Measurements from ENCODE around the gene CLDN16. TPM values are rescaled to one million over a fixed set of nuclear protein-coding genes. Genes with fewer than 3 reads are reported as not detected.

The CLDN16 gene
- total RNA-seq, 5 donors from 2014 or later (not counting 1 experiment from before 2014, with no cell fraction given): not detected

GRCh38 chr3:190429681-190430080, 41.7 kb downstream of the CLDN16 start:
- no peaks in the 10 kb centered on the region for H3K36me3 Mint-ChIP-seq
- no peaks in the 10 kb centered on the region for H3K9me3 Mint-ChIP-seq
- Histone ChIP-seq H3K27ac (ENCODE audit: low read length) (no peak overlapping the region), H3K4me3 (ENCODE audit: control insufficient read depth in 1 of 2, extremely low read depth in 1 of 2, low read length in 1 of 2) (no peak overlapping the region), H3K36me3 (ENCODE audit: control insufficient read depth in 2 of 2, extremely low read depth in 1 of 2, insufficient read depth in 1 of 2, low read length in 1 of 2) (no peaks in the 10 kb centered on the region), H3K9me3 (no peaks in the 10 kb centered on the region), H3K27me3 (replicated peaks in 1 of 2; ENCODE audit: control insufficient read depth in 2 of 2, extremely low read depth in 1 of 2, insufficient read depth in 2 of 2, low read length in 1 of 2) (no peaks in the 10 kb centered on the region), H3K4me1 (ENCODE audit: control insufficient read depth in 1 of 2, extremely low read depth in 1 of 2, insufficient read depth in 2 of 2, low read length in 2 of 2) (peaks cover 0 to under 1% of the 10 kb centered on the region in 2 experiments)
- H3K4me1 Mint-ChIP-seq: peaks cover under 1 to 3% (median 3%) of the 10 kb centered on the region in 3 donors
- no peak overlapping the region for H3K4me3 Mint-ChIP-seq
- WGBS (ENCODE audit: insufficient coverage): no CpG with 5 or more reads among the region's 2 CpGs
- peaks cover 9 to 17% of the 10 kb centered on the region in 2 donors for H3K27me3 Mint-ChIP-seq
- no peak overlapping the region for H3K27ac Mint-ChIP-seq
- ChIA-PET POLR2A (no interaction called here), CTCF (no interaction called here)
- ATAC-seq (replicated peaks in 1 of 4): no peak
- no peak for DNase-seq

DNA sequence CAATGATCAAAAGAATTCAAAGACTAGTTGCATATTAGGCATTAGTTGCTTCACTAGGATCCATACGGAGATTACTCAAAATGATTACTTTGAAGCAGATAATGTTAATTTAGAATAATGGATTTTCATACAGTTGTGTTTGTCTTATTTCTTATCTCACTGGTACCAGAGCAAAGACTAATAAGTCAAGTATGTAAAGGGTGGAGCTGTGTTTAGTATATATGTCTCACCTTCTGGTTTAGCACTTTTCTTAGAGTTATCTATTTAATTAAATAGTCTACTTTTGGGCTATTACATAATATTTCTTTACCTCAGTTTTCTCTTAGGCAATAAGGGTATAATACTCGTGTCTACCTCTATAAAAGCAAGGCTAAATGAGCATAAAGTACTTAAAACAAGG, 42.9 kb downstream of the CLDN16 start:
- Histone ChIP-seq H3K4me1 (ENCODE audit: control insufficient read depth in 1 of 2, extremely low read depth in 1 of 2, insufficient read depth in 2 of 2, low read length in 2 of 2) (no peaks in the 10 kb centered on the region), H3K9me3 (no peaks in the 10 kb centered on the region), H3K27me3 (replicated peaks in 1 of 2; ENCODE audit: control insufficient read depth in 2 of 2, extremely low read depth in 1 of 2, insufficient read depth in 2 of 2, low read length in 1 of 2) (no peaks in the 10 kb centered on the region), H3K27ac (ENCODE audit: low read length) (no peak overlapping the region), H3K36me3 (ENCODE audit: control insufficient read depth in 2 of 2, extremely low read depth in 1 of 2, insufficient read depth in 1 of 2, low read length in 1 of 2) (no peaks in the 10 kb centered on the region), H3K4me3 (ENCODE audit: control insufficient read depth in 1 of 2, extremely low read depth in 1 of 2, low read length in 1 of 2) (no peak overlapping the region)
- Mint-ChIP-seq H3K4me3 (no peak overlapping the region), H3K4me1 (no peaks in the 10 kb centered on the region), H3K27ac (no peak overlapping the region), H3K9me3 (no peaks in the 10 kb centered on the region), H3K36me3 (no peaks in the 10 kb centered on the region), H3K27me3 (peaks cover 17 to 19% of the 10 kb centered on the region in 2 donors)
- ChIA-PET CTCF (no interaction called here), POLR2A (no interaction called here)
- no CpG with 5 or more reads among the region's 2 CpGs for WGBS (ENCODE audit: insufficient coverage)
- ATAC-seq (replicated peaks in 1 of 4): no peak
- DNase-seq: no peak

DNA sequence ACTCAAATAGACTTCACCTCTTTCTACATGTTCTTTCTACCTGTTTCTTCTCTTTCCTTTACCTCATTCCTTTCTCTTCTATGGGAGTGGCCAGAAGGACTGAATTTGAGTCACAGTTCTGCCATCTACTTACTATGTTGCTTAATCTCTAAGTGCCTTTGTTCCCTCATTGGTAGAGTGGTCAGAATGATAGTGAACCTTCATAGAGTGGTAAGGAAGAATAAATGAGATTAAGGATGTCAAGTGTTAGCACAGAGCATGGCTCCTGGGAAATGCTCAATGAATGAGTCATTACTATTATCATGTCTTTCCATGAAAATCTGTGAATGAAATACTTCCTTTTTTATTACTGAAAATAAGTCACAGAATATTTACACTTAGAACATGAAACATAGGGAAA, 44.3 kb downstream of the CLDN16 start:
- Histone ChIP-seq H3K4me1 (ENCODE audit: control insufficient read depth in 1 of 2, extremely low read depth in 1 of 2, insufficient read depth in 2 of 2, low read length in 2 of 2) (no peaks in the 10 kb centered on the region), H3K36me3 (ENCODE audit: control insufficient read depth in 2 of 2, extremely low read depth in 1 of 2, insufficient read depth in 1 of 2, low read length in 1 of 2) (no peaks in the 10 kb centered on the region), H3K4me3 (ENCODE audit: control insufficient read depth in 1 of 2, extremely low read depth in 1 of 2, low read length in 1 of 2) (no peak overlapping the region), H3K27me3 (replicated peaks in 1 of 2; ENCODE audit: control insufficient read depth in 2 of 2, extremely low read depth in 1 of 2, insufficient read depth in 2 of 2, low read length in 1 of 2) (no peaks in the 10 kb centered on the region), H3K9me3 (no peaks in the 10 kb centered on the region), H3K27ac (ENCODE audit: low read length) (no peak overlapping the region)
- Mint-ChIP-seq H3K27me3 (peaks cover 24 to 30% of the 10 kb centered on the region in 2 donors), H3K9me3 (no peaks in the 10 kb centered on the region), H3K4me3 (no peak overlapping the region), H3K27ac (no peak overlapping the region), H3K4me1 (no peaks in the 10 kb centered on the region), H3K36me3 (no peaks in the 10 kb centered on the region)
- POLR2A ChIA-PET: no interaction called here
- no peak for ATAC-seq (replicated peaks in 1 of 4)
- CTCF ChIA-PET: no interaction called here
- no peak for DNase-seq

- H3K27ac ChIP-seq (ENCODE audit: low read length): no peak overlapping the region
- no peaks in the 10 kb centered on the region for H3K27me3 ChIP-seq (replicated peaks in 1 of 2; ENCODE audit: control insufficient read depth in 2 of 2, extremely low read depth in 1 of 2, insufficient read depth in 2 of 2, low read length in 1 of 2)
- Mint-ChIP-seq H3K36me3 (no peaks in the 10 kb centered on the region), H3K9me3 (no peaks in the 10 kb centered on the region), H3K27me3 (peaks cover 25 to 32% of the 10 kb centered on the region in 2 donors), H3K4me1 (no peaks in the 10 kb centered on the region), H3K27ac (no peak overlapping the region), H3K4me3 (no peak overlapping the region)
- H3K9me3 ChIP-seq: no peaks in the 10 kb centered on the region
- 100% methylated on average over 2 of the region's 4 CpGs for WGBS (ENCODE audit: insufficient coverage)
- H3K36me3 ChIP-seq (ENCODE audit: control insufficient read depth in 2 of 2, extremely low read depth in 1 of 2, insufficient read depth in 1 of 2, low read length in 1 of 2): no peaks in the 10 kb centered on the region
- ChIA-PET POLR2A (no interaction called here), CTCF (no interaction called here)
- no peaks in the 10 kb centered on the region for H3K4me1 ChIP-seq (ENCODE audit: control insufficient read depth in 1 of 2, extremely low read depth in 1 of 2, insufficient read depth in 2 of 2, low read length in 2 of 2)
- H3K4me3 ChIP-seq (ENCODE audit: control insufficient read depth in 1 of 2, extremely low read depth in 1 of 2, low read length in 1 of 2): no peak overlapping the region
- no peak for DNase-seq
- no peak for ATAC-seq (replicated peaks in 1 of 4)
Observed at GRCh38 chr3:190433626-190434025, 45.7 kb downstream of the CLDN16 start.

DNA sequence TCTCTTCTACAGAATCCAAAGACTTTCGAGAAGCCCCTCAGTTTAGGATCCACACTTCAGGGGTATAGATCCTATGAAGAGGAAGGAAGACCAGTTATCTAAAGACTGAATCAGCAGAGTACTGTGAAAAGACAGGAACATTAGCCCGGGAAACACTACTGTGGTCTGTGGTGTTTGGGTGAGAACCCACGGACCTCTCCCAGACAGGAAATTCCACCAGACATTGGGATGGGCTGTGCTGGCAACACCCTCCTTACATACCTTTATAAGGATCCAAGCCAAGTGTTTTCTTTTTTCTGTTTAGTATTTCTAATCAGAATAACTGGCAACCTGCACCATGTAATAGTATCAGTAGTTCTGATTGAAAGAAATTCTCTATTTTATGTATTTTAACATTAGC, 47.7 kb downstream of the CLDN16 start:
- Mint-ChIP-seq H3K27ac (no peak overlapping the region), H3K4me3 (no peak overlapping the region), H3K36me3 (no peaks in the 10 kb centered on the region), H3K27me3 (peaks cover 25 to 35% of the 10 kb centered on the region in 2 donors), H3K9me3 (no peaks in the 10 kb centered on the region), H3K4me1 (no peaks in the 10 kb centered on the region)
- Histone ChIP-seq H3K4me1 (ENCODE audit: control insufficient read depth in 1 of 2, extremely low read depth in 1 of 2, insufficient read depth in 2 of 2, low read length in 2 of 2) (no peaks in the 10 kb centered on the region), H3K36me3 (ENCODE audit: control insufficient read depth in 2 of 2, extremely low read depth in 1 of 2, insufficient read depth in 1 of 2, low read length in 1 of 2) (no peaks in the 10 kb centered on the region), H3K4me3 (ENCODE audit: control insufficient read depth in 1 of 2, extremely low read depth in 1 of 2, low read length in 1 of 2) (no peak overlapping the region), H3K9me3 (no peaks in the 10 kb centered on the region), H3K27me3 (replicated peaks in 1 of 2; ENCODE audit: control insufficient read depth in 2 of 2, extremely low read depth in 1 of 2, insufficient read depth in 2 of 2, low read length in 1 of 2) (no peaks in the 10 kb centered on the region), H3K27ac (ENCODE audit: low read length) (no peak overlapping the region)
- ChIA-PET CTCF (no interaction called here), POLR2A (no interaction called here)
- no peak for DNase-seq
- ATAC-seq (replicated peaks in 1 of 4): no peak
- WGBS (ENCODE audit: insufficient coverage): 67% methylated on average over 1 of the region's 3 CpGs

DNA sequence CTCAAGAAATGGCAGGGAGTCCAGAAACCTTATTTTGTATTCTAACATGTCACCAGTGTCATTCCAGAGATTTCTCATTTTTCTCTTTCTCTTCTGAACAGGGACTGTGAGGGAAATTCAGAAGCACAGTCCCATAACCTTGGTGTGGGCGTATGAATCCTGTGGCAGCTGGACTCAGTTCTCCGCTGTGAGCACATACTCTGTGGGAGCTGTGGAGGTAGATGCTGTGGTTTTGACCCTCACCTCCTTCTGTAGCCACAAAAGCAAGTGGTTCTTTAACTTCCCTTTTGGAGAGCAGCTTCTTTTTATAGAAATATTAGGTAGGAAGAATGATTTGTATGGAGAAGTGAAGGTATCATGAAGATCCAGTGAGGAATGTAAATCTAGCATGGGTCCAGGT, 48.4 kb downstream of the CLDN16 start:
- H3K27ac ChIP-seq (ENCODE audit: low read length): no peak overlapping the region
- Mint-ChIP-seq H3K36me3 (no peaks in the 10 kb centered on the region), H3K27me3 (peaks cover 25 to 35% of the 10 kb centered on the region in 2 donors), H3K9me3 (no peaks in the 10 kb centered on the region), H3K27ac (no peak overlapping the region), H3K4me3 (no peak overlapping the region), H3K4me1 (no peaks in the 10 kb centered on the region)
- no peak for ATAC-seq (replicated peaks in 1 of 4)
- no peak for DNase-seq
- H3K27me3 ChIP-seq (replicated peaks in 1 of 2; ENCODE audit: control insufficient read depth in 2 of 2, extremely low read depth in 1 of 2, insufficient read depth in 2 of 2, low read length in 1 of 2): no peaks in the 10 kb centered on the region
- ChIA-PET POLR2A (interaction anchor here in 1 of 2 donors (0.6 kb wide), 1 partner anchor 503 kb away, joined by 4 read pairs; no protein-coding TSS in a partner anchor), CTCF (no interaction called here)
- WGBS (ENCODE audit: insufficient coverage): no CpG with 5 or more reads among the region's 2 CpGs
- no peaks in the 10 kb centered on the region for H3K9me3 ChIP-seq
- H3K4me1 ChIP-seq (ENCODE audit: control insufficient read depth in 1 of 2, extremely low read depth in 1 of 2, insufficient read depth in 2 of 2, low read length in 2 of 2): no peaks in the 10 kb centered on the region
- H3K36me3 ChIP-seq (ENCODE audit: control insufficient read depth in 2 of 2, extremely low read depth in 1 of 2, insufficient read depth in 1 of 2, low read length in 1 of 2): no peaks in the 10 kb centered on the region
- no peak overlapping the region for H3K4me3 ChIP-seq (ENCODE audit: control insufficient read depth in 1 of 2, extremely low read depth in 1 of 2, low read length in 1 of 2)

DNA sequence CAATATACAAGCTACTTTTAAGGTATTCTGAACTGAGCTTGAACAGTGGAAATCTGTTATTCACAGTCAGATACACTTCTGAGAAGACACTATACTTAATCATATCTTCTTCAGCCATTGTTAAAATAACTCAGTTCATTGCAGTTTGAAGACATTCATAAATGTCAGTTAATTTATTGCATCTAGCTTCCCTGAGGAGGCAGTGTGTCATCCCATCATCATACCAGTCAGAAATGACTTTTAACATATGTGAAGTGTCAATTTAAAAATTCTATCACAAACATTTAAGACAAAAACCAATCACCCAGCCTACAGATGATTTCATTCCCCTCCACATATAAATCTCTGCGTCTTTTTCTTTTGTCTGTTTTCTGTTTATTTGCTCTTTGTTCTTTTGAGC, 54.3 kb downstream of the CLDN16 start:
- peaks cover 13 to 15% (median 14%) of the 10 kb centered on the region in 3 donors for H3K4me1 Mint-ChIP-seq
- peaks cover 0 to 9% of the 10 kb centered on the region in 2 experiments for H3K4me1 ChIP-seq (ENCODE audit: control insufficient read depth in 1 of 2, extremely low read depth in 1 of 2, insufficient read depth in 2 of 2, low read length in 2 of 2)
- no peaks in the 10 kb centered on the region for H3K27me3 ChIP-seq (replicated peaks in 1 of 2; ENCODE audit: control insufficient read depth in 2 of 2, extremely low read depth in 1 of 2, insufficient read depth in 2 of 2, low read length in 1 of 2)
- ATAC-seq (replicated peaks in 1 of 4): no peak
- WGBS (ENCODE audit: insufficient coverage): no CpG with 5 or more reads among the region's 1 CpG
- H3K4me3 Mint-ChIP-seq: no peak overlapping the region
- H3K36me3 Mint-ChIP-seq: no peaks in the 10 kb centered on the region
- ChIA-PET POLR2A (no interaction called here), CTCF (no interaction called here)
- H3K36me3 ChIP-seq (ENCODE audit: control insufficient read depth in 2 of 2, extremely low read depth in 1 of 2, insufficient read depth in 1 of 2, low read length in 1 of 2): no peaks in the 10 kb centered on the region
- no peak overlapping the region for H3K4me3 ChIP-seq (ENCODE audit: control insufficient read depth in 1 of 2, extremely low read depth in 1 of 2, low read length in 1 of 2)
- no peak overlapping the region for H3K27ac Mint-ChIP-seq
- H3K9me3 ChIP-seq: no peaks in the 10 kb centered on the region
- no peak for DNase-seq
- no peak overlapping the region for H3K27ac ChIP-seq (ENCODE audit: low read length)
- H3K9me3 Mint-ChIP-seq: no peaks in the 10 kb centered on the region
- H3K27me3 Mint-ChIP-seq: peaks cover 1 to 5% of the 10 kb centered on the region in 2 donors
